GM12878 (cell line): ENCODE data around the gene PLEKHG1. TPM values are rescaled to one million over a fixed set of nuclear protein-coding genes. Genes with fewer than 3 reads are reported as not detected.
A peak's percentile ranks its signal among the peaks of the same experiment; 100 is the strongest.

ENCODE experiments used
- ASH2L ChIP-seq: fragments of 300-600, 200-600 bp; sonication (generic); IDR thresholded peaks from 2 replicates; pipeline ENCODE4 v1.6.1; 2017; ENCODE audit warnings: low read depth, mild to moderate bottlenecking, borderline replicate concordance
- ATF2 ChIP-seq: IDR thresholded peaks from 2 replicates; pipeline ENCODE4 v1.6.1; 2012; ENCODE audit warnings: low read length, inconsistent platforms
- BCL11A ChIP-seq: IDR thresholded peaks from 2 replicates; pipeline ENCODE4 v1.6.1; 2011; ENCODE audit warnings: low read depth, low read length
- CEBPB ChIP-seq, 2 experiments: fragments of 150-350 bp in 1 of 2; IDR thresholded peaks; 2 replicates each; pipeline ENCODE4 v1.6.1; 2012 to 2014; ENCODE audit warnings: low read depth in 2 of 2, low read length in 2 of 2, borderline replicate concordance in 1 of 2, inconsistent platforms in 1 of 2
- GABPA ChIP-seq: IDR thresholded peaks from 2 replicates; pipeline ENCODE4 v1.6.1; 2014; ENCODE audit warnings: antibody characterized with exemption, low read depth, mild to moderate bottlenecking, inconsistent platforms
- HDAC2 ChIP-seq: fragments of 200-600 bp; sonication (generic); IDR thresholded peaks from 2 replicates; pipeline ENCODE4 v1.6.1; 2017
- IKZF2 ChIP-seq, 2 experiments: fragments of 450-650 bp; IDR thresholded peaks; 2 replicates each; pipeline ENCODE4 v1.6.1; 2017; ENCODE audit warnings: mild to moderate bottlenecking in 2 of 2, moderate library complexity in 2 of 2
- KAT2A ChIP-seq: conservative IDR thresholded peaks from 2 replicates; pipeline ENCODE4 v1.6.1; 2011; ENCODE audit warnings: low read depth, low read length; ENCODE audit not compliant: control insufficient read depth
- KDM1A ChIP-seq: fragments of 200-600 bp; sonication (generic); IDR thresholded peaks from 2 replicates; pipeline ENCODE4 v1.6.1; 2016; ENCODE audit warnings: borderline replicate concordance
- MEF2A ChIP-seq: IDR thresholded peaks from 2 replicates; pipeline ENCODE4 v1.6.1; 2011; ENCODE audit warnings: low read depth, mild to moderate bottlenecking, low read length, moderate library complexity; ENCODE audit not compliant: insufficient read depth
- MTA2 ChIP-seq: fragments of 450-650 bp; IDR thresholded peaks from 2 replicates; pipeline ENCODE4 v1.6.1; 2016; ENCODE audit warnings: low read depth, mild to moderate bottlenecking, moderate library complexity
- NBN ChIP-seq: fragments of 450-650 bp; IDR thresholded peaks from 2 replicates; pipeline ENCODE4 v1.6.1; 2016
- NFIC ChIP-seq: IDR thresholded peaks from 2 replicates; pipeline ENCODE4 v1.6.1; 2012; ENCODE audit warnings: low read depth, mild to moderate bottlenecking, inconsistent platforms, low read length, moderate library complexity
- NFYB ChIP-seq: IDR thresholded peaks from 2 replicates; pipeline ENCODE4 v1.6.1; 2011; ENCODE audit warnings: low read depth, mild to moderate bottlenecking, low read length, improper control_type of control experiment, moderate library complexity; ENCODE audit not compliant: insufficient read depth
- RB1 ChIP-seq: fragments of 450-650 bp; formaldehyde crosslinking; IDR thresholded peaks from 2 replicates; pipeline ENCODE4 v1.6.1; 2017; ENCODE audit warnings: mild to moderate bottlenecking, borderline replicate concordance
- RELA ChIP-seq: fragments of 450-650 bp; IDR thresholded peaks from 2 replicates; pipeline ENCODE4 v1.8.0; 2014; ENCODE audit warnings: borderline replicate concordance; ENCODE audit not compliant: partially characterized antibody
- SKIL ChIP-seq: fragments of 450-650 bp; IDR thresholded peaks from 2 replicates; pipeline ENCODE4 v1.6.1; 2017; ENCODE audit warnings: mild to moderate bottlenecking, low read depth, inconsistent platforms; ENCODE audit not compliant: poor library complexity, severe bottlenecking
- SMC3 ChIP-seq: IDR thresholded peaks from 2 replicates; pipeline ENCODE4 v1.6.1; 2011; ENCODE audit warnings: low read length, improper control_type of control experiment, borderline replicate concordance
- TCF12 ChIP-seq: IDR thresholded peaks from 2 replicates; pipeline ENCODE4 v1.6.1; 2011; ENCODE audit warnings: low read depth, mild to moderate bottlenecking, low read length
- WRNIP1 ChIP-seq: IDR thresholded peaks from 2 replicates; pipeline ENCODE4 v1.6.1; 2011; ENCODE audit warnings: low read depth, low read length, improper control_type of control experiment, borderline replicate concordance
- ZBED1 ChIP-seq: IDR thresholded peaks from 2 replicates; pipeline ENCODE4 v1.6.1; 2016; ENCODE audit warnings: borderline replicate concordance
- ZBTB33 ChIP-seq: fragments of 450-650 bp; IDR thresholded peaks from 2 replicates; pipeline ENCODE4 v1.6.1; 2017; ENCODE audit warnings: mild to moderate bottlenecking
- ZNF24 ChIP-seq: fragments of 450-650 bp; IDR thresholded peaks from 2 replicates; pipeline ENCODE4 v1.6.1; 2017; ENCODE audit warnings: antibody characterized with exemption, mild to moderate bottlenecking
- ZNF687 ChIP-seq: fragments of 450-650 bp; IDR thresholded peaks from 2 replicates; pipeline ENCODE4 v1.6.1; 2017; ENCODE audit warnings: mild to moderate bottlenecking, moderate library complexity
- polyA plus RNA-seq, 11 experiments: library from polyadenylated mRNA; depleted of rRNA in 4 of 11; unstranded in 6 of 11; stranded (reverse) in 5 of 11; fragments of >200 nt; fragmentation: Nextera tagmentation in 4 of 11; fragmentation: Illumina TruSeq in 1 of 11; extraction: Ambion mirVana in 4 of 11; extraction: Trizol in 1 of 11; gene quantifications; 1 replicate in 1 of 11; 2 replicates in 10 of 11; pipeline versions ENCODE4 v1.2.1 to v1.2.3, GENCODE V29; 2011 to 2016; ENCODE audit warnings: inconsistent platforms in 2 of 11, missing spikeins in 2 of 11, low read depth in 1 of 11
- total RNA-seq, 4 experiments: library from RNA; depleted of rRNA in 3 of 4; stranded (reverse); fragments of >200 nt in 3 of 4; fragmentation: Illumina TruSeq in 1 of 4; extraction: Trizol in 1 of 4; gene quantifications; 2 replicates each; pipeline versions ENCODE4 v1.2.1 to v1.2.3, GENCODE V29; 2013 to 2021

Gene PLEKHG1
- total and polyA plus RNA-seq, 10 of the 15 experiments (the other 5 are each of a cell fraction or from before 2014, with no cell fraction given) = 0.77 to 17.2 (median 4.9) TPM

- TF ChIP-seq WRNIP1 (no peak), TCF12 (no peak), SMC3 (no peak), MEF2A (peak; percentile 45; the same call in 1 of the 2 replicates), NFIC (peak; percentile 80), BCL11A (peak; percentile 90), IKZF2 (IDR thresholded peaks at IDR 0.05) (peak; percentile 55 to 72), ZBED1 (peak; percentile 61; the same call in 1 of the 2 replicates), RELA (peak; percentile 96), ZBTB33 (no peak), RB1 (no peak), CEBPB (IDR thresholded peaks at IDR 0.05; ENCODE audit: borderline replicate concordance in 1 of 2, low read depth in 2 of 2, low read length in 2 of 2) (no peak), GABPA (no peak), HDAC2 (no peak), MTA2 (peak; percentile 92), NFYB (no peak), ZNF687 (0 out of 2 replicates have a peak, but pooled peaks have one; percentile 23), ATF2 (peak; percentile 86), SKIL (peak; percentile 98), NBN (no peak; the same call in 1 of the 2 replicates), ASH2L (no peak), KAT2A (no peak), KDM1A (no peak), ZNF24 (peak; percentile 85)
Measured at GRCh38 chr6:150636808-150637207, 37.1 kb downstream of the PLEKHG1 start (continued).
